ENCODE measurements around the gene PRICKLE4. TPM values are rescaled to one million over a fixed set of nuclear protein-coding genes. Genes with fewer than 3 reads are reported as not detected.
"Not testable (repeated sequence)": the region's sequence is repeated elsewhere in the genome, so short reads cannot be mapped to it uniquely, and the experiment has no call there.

PRICKLE4 gene
- total and polyA plus RNA-seq, 2 of the 4 experiments (the other 2 are of a cell fraction) = 0.72 TPM; not detected in 1

DNA sequence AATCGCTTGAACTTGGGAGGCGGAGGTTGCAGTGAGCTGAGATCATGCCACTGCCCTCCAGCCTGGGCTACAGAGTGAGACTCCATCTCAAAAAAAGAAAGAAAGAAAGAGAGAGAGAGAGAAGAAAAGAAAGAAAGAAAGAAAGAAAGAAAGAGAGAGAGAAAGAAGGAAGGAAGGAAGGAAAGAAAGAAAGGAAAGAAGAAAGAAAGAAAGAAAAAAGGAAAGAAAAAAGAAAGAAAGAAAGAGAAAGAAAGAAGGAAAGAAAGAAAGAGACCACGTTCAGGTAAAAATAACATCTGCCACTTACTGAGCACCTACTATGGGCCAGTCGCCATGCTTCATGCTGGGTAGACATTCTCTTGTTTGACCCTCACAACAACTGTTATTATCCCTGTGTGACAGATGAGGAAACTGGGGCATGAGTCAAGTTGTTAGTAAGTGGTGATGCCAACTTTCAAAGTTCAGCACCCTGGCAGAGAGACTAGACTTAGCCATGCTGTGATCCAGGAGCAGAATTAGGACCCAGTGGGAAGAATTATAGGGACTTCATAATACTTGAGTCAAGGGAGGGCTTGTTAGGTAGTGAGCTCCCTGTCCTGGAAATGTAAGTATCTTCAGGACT is 14.4 kb upstream of the PRICKLE4 start:
- H3K4me2 ChIP-seq (ENCODE audit: low read depth, low read length); DNase-seq; H2BK120ac ChIP-seq (ENCODE audit: low read depth, low read length); H4K8ac ChIP-seq (ENCODE audit: low read depth in 2 of 2, low read length in 2 of 2); H2BK5ac ChIP-seq (ENCODE audit: low read depth, low read length, poor library complexity, severe bottlenecking); dilution Hi-C loops (cut with HindIII; ENCODE audit: low sequenced_read_pairs, unreplicated experiment); H3K14ac ChIP-seq (replicated peaks; ENCODE audit: low read depth, low read length); H3K36me3 ChIP-seq (ENCODE audit: control insufficient read depth, insufficient read depth, low read length); POLR2A ChIA-PET (ENCODE audit: unreplicated experiment); H3K9me1 ChIP-seq (ENCODE audit: insufficient read depth, low read length); H4K91ac ChIP-seq (ENCODE audit: insufficient read depth, low read depth, low read length); H2AK9ac ChIP-seq (replicated peaks; ENCODE audit: low read depth, low read length, poor library complexity); H2BK15ac ChIP-seq (ENCODE audit: low read depth, low read length); in situ Hi-C loops (cut with MboI; ENCODE audit: low sequenced_read_pairs); H2BK20ac ChIP-seq (ENCODE audit: low read depth, low read length); H2AK5ac ChIP-seq (ENCODE audit: low read depth, low read length); CTCF ChIA-PET; H3K9me3 ChIP-seq (ENCODE audit: control insufficient read depth, insufficient read depth, low read length); H3K4me1 ChIP-seq (ENCODE audit: control insufficient read depth, insufficient read depth, low read length); H4K5ac ChIP-seq (ENCODE audit: low read depth, low read length); H2AFZ ChIP-seq (replicated peaks; ENCODE audit: low read length, poor library complexity); H4K20me1 ChIP-seq (ENCODE audit: insufficient read depth, low read length); H3K9ac ChIP-seq (ENCODE audit: low read depth, low read length); BruUV-seq (replicated peaks); H3K56ac ChIP-seq (ENCODE audit: extremely low read depth, insufficient read depth, low read length); ATAC-seq (ENCODE audit: low read depth); H3K27me3 ChIP-seq (ENCODE audit: control insufficient read depth, insufficient read depth, low read length); H3K4me3 ChIP-seq (ENCODE audit: insufficient read depth, low read depth, low read length); H3K4ac ChIP-seq (ENCODE audit: low read depth, low read length); H3K23ac ChIP-seq (ENCODE audit: low read depth, low read length); H3K18ac ChIP-seq (ENCODE audit: low read depth, low read length); H3K79me1 ChIP-seq (ENCODE audit: low read depth in 1 of 2, low read length in 2 of 2); H3K27ac ChIP-seq (ENCODE audit: insufficient read depth, low read length): not testable (repeated sequence)
- intact Hi-C loops (cut with micrococcal nuclease) = loop anchor here (2.0 kb wide), 1 partner anchor 31 kb away; the partner anchor contains the start of gene TFEB
- WGBS, 2 experiments (ENCODE audit: extremely low coverage in 2 of 2, insufficient read length in 1 of 2) = no CpG with 5 or more reads among the region's 4 CpGs
